Hepatocyte (in vitro differentiated cells): Measurements from ENCODE around the gene FMOD. TPM values are rescaled to one million over a fixed set of nuclear protein-coding genes. Genes with fewer than 3 reads are reported as not detected.

Experiments used
- DNase-seq: peaks from one replicate; pipeline ENCODE4 v3.0.0-alpha.2; 2016; ENCODE audit warnings: low spot score
- H2AFZ ChIP-seq: fragments of 200-600 bp; sonication (generic); 2 replicates; pipeline ENCODE4 v1.6.0; 2016; ENCODE audit warnings: antibody characterized with exemption, mild to moderate bottlenecking
- H3K27ac ChIP-seq: fragments of 200-600 bp; sonication (generic); 2 replicates; pipeline ENCODE4 v1.5.1; 2016; ENCODE audit warnings: mild to moderate bottlenecking
- H3K27me3 ChIP-seq: fragments of 200-600 bp; sonication (generic); 2 replicates; pipeline ENCODE4 v1.6.1; 2016
- H3K36me3 ChIP-seq: fragments of 200-600 bp; sonication (generic); replicated peaks from 2 replicates; pipeline ENCODE4 v1.5.1; 2016; ENCODE audit warnings: low read depth; ENCODE audit not compliant: insufficient read depth
- H3K4me1 ChIP-seq: fragments of 200-600 bp; sonication (generic); 2 replicates; pipeline ENCODE4 v1.5.1; 2016; ENCODE audit warnings: mild to moderate bottlenecking, moderate library complexity; ENCODE audit not compliant: insufficient read depth
- H3K4me2 ChIP-seq: fragments of 200-600 bp; sonication (generic); 2 replicates; pipeline ENCODE4 v1.6.0; 2016
- H3K4me3 ChIP-seq: fragments of 200-600 bp; sonication (generic); 2 replicates; pipeline ENCODE4 v1.5.1; 2016; ENCODE audit warnings: mild to moderate bottlenecking
- H3K79me2 ChIP-seq: fragments of 200-600 bp; sonication (generic); 2 replicates; pipeline ENCODE4 v1.6.0; 2017; ENCODE audit warnings: mild to moderate bottlenecking
- H3K9me2 ChIP-seq: fragments of 200-600 bp; sonication (generic); replicated peaks from 2 replicates; pipeline ENCODE4 v1.6.0; 2017; ENCODE audit warnings: mild to moderate bottlenecking; ENCODE audit not compliant: insufficient read depth
- H3K9me3 ChIP-seq: fragments of 200-600 bp; sonication (generic); 2 replicates; pipeline ENCODE4 v1.5.1; 2016; ENCODE audit warnings: low read depth, mild to moderate bottlenecking
- H4K20me1 ChIP-seq: fragments of 200-600 bp; sonication (generic); 2 replicates; pipeline ENCODE4 v1.6.0; 2016; ENCODE audit warnings: mild to moderate bottlenecking; ENCODE audit not compliant: insufficient read depth, poor library complexity, severe bottlenecking
- CTCF ChIP-seq: fragments of 200-600 bp; sonication (generic); IDR thresholded peaks from 2 replicates; pipeline ENCODE4 v1.5.1; 2016; ENCODE audit warnings: antibody characterized with exemption, mild to moderate bottlenecking; ENCODE audit not compliant: poor library complexity
- EZH2 ChIP-seq: fragments of 200-600 bp; sonication (generic); IDR thresholded peaks from 2 replicates; pipeline ENCODE4 v1.6.1; 2016; ENCODE audit warnings: antibody characterized with exemption, mild to moderate bottlenecking, borderline replicate concordance
- EZH2phosphoT487 ChIP-seq: fragments of 200-600 bp; sonication (generic); IDR thresholded peaks from one replicate; pipeline ENCODE4 v1.6.1; 2018; ENCODE audit warnings: antibody characterized with exemption, mild to moderate bottlenecking, low read depth, moderate library complexity; ENCODE audit not compliant: unreplicated experiment, severe bottlenecking
- WGBS: methylation state at CpG from one replicate; pipeline ENCODE4 v1.1.6; 2016; ENCODE audit warnings: low lambda C conversion rate; ENCODE audit errors: missing lambda C conversion rate; 5-methylcytosine and 5-hydroxymethylcytosine counted together
- polyA plus RNA-seq: library from polyadenylated mRNA; unstranded; fragments of >200 nt; fragmentation: Nextera tagmentation; extraction: Ambion mirVana; gene quantifications from 2 replicates; pipeline ENCODE4 v1.2.1, GENCODE V29; 2016
- total RNA-seq: library from RNA; depleted of rRNA; stranded (reverse); fragments of >200 nt; gene quantifications from 2 replicates; pipeline ENCODE4 v1.2.3, GENCODE V29; 2014

FMOD gene
- total and polyA plus RNA-seq, 2 experiments from 2014 or later, result 118 to 161 TPM

GRCh38 chr1:203361945-203362719, 11.2 kb upstream of the FMOD start:
- Histone ChIP-seq H3K27ac (peak overlapping the region; percentile 21), H3K4me1 (peaks cover 27% of the 10 kb centered on the region), H3K4me2 (no peak overlapping the region), H3K79me2 (no peaks in the 10 kb centered on the region), H2AFZ (no peak overlapping the region), H3K4me3 (no peak overlapping the region), H4K20me1 (no peaks in the 10 kb centered on the region), H3K9me2 (no peaks in the 10 kb centered on the region), H3K27me3 (no peaks in the 10 kb centered on the region), H3K9me3 (no peaks in the 10 kb centered on the region), H3K36me3 (no peaks in the 10 kb centered on the region)
- DNase-seq, result peak; percentile 64
- no peak for TF ChIP-seq CTCF
- no peak for TF ChIP-seq EZH2
- TF ChIP-seq EZH2phosphoT487, result no peak
- WGBS, result 84% methylated on average over 6 of the region's 6 CpGs

GRCh38 chr1:203360547-203361185, 9.7 kb upstream of the FMOD start:
- no peak overlapping the region for H3K27ac ChIP-seq
- no peaks in the 10 kb centered on the region for H3K79me2 ChIP-seq
- peaks cover 27% of the 10 kb centered on the region for H3K4me1 ChIP-seq
- H3K9me2 ChIP-seq, result no peaks in the 10 kb centered on the region
- TF ChIP-seq EZH2phosphoT487 (no peak), CTCF (no peak), EZH2 (no peak)
- no peak overlapping the region for H2AFZ ChIP-seq
- H3K36me3 ChIP-seq, result no peaks in the 10 kb centered on the region
- 67% methylated on average over 10 of the region's 10 CpGs for whole genome bisulfite sequencing
- no peaks in the 10 kb centered on the region for H4K20me1 ChIP-seq
- H3K4me3 ChIP-seq, result no peak overlapping the region
- no peaks in the 10 kb centered on the region for H3K27me3 ChIP-seq
- no peak overlapping the region for H3K4me2 ChIP-seq
- no peak for DNase-seq
- H3K9me3 ChIP-seq, result no peaks in the 10 kb centered on the region

- H3K79me2 ChIP-seq, result no peaks in the 10 kb centered on the region
- peak; percentile 49 for DNase-seq
- H3K27me3 ChIP-seq, result no peaks in the 10 kb centered on the region
- H3K9me2 ChIP-seq, result no peaks in the 10 kb centered on the region
- TF ChIP-seq EZH2phosphoT487 (no peak), EZH2 (no peak), CTCF (no peak)
- H3K36me3 ChIP-seq, result no peaks in the 10 kb centered on the region
- peak overlapping the region; percentile 11 for H3K27ac ChIP-seq
- no peaks in the 10 kb centered on the region for H3K9me3 ChIP-seq
- no peak overlapping the region for H3K4me2 ChIP-seq
- H3K4me1 ChIP-seq, result peaks cover 18% of the 10 kb centered on the region
- no peak overlapping the region for H2AFZ ChIP-seq
- H4K20me1 ChIP-seq, result no peaks in the 10 kb centered on the region
- H3K4me3 ChIP-seq, result no peak overlapping the region
These were observed 8.2 kb upstream of the FMOD start for GRCh38 chr1:203359010-203359571.
